ENCODE data around the gene ACP2. TPM values are rescaled to one million over a fixed set of nuclear protein-coding genes. Genes with fewer than 3 reads are reported as not detected.
A peak's percentile ranks its signal among the peaks of the same experiment; 100 is the strongest.

The ACP2 gene
- total RNA-seq, 3 donors from 2014 or later, result 39.7 to 45.2 (median 41.9) TPM

DNA sequence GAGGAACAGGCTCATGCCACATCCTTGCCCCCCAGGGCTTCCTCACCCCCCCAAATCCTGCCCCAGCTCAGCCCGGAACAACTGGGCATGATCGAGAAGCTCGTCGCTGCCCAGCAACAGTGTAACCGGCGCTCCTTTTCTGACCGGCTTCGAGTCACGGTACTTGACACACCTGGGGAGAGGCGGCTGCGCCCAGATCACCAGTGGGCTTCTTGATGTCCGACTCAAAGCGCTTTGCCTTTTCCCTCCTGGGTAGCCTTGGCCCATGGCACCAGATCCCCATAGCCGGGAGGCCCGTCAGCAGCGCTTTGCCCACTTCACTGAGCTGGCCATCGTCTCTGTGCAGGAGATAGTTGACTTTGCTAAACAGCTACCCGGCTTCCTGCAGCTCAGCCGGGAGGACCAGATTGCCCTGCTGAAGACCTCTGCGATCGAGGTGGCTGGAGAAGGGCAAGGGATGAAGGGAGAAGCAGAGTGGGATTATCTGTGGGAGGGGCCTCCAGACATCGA is 12.7 kb upstream of the ACP2 start:
- no peak overlapping the region for H3K27ac ChIP-seq
- H3K27me3 ChIP-seq, result no peaks in the 10 kb centered on the region
- peaks cover 0 to 4% of the 10 kb centered on the region in 2 donors for H3K4me1 ChIP-seq
- TF ChIP-seq POLR2AphosphoS5 (IDR thresholded peaks at IDR 0.05) (no peak), POLR2A (IDR thresholded peaks at IDR 0.05) (no peak)
- TF ChIP-seq, protein P1, sequence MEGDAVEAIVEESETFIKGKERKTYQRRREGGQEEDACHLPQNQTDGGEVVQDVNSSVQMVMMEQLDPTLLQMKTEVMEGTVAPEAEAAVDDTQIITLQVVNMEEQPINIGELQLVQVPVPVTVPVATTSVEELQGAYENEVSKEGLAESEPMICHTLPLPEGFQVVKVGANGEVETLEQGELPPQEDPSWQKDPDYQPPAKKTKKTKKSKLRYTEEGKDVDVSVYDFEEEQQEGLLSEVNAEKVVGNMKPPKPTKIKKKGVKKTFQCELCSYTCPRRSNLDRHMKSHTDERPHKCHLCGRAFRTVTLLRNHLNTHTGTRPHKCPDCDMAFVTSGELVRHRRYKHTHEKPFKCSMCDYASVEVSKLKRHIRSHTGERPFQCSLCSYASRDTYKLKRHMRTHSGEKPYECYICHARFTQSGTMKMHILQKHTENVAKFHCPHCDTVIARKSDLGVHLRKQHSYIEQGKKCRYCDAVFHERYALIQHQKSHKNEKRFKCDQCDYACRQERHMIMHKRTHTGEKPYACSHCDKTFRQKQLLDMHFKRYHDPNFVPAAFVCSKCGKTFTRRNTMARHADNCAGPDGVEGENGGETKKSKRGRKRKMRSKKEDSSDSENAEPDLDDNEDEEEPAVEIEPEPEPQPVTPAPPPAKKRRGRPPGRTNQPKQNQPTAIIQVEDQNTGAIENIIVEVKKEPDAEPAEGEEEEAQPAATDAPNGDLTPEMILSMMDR (IDR thresholded peaks at IDR 0.05), result no peak
- no peak overlapping the region for H3K4me3 ChIP-seq
- intact Hi-C loops (cut with DNase I; ENCODE audit: low total_unique reads), result no loop called here
- no peaks in the 10 kb centered on the region for H3K9me3 ChIP-seq
- no peaks in the 10 kb centered on the region for H3K36me3 ChIP-seq
- DNase-seq (ENCODE audit: low spot score in 2 of 2), result no peak

- Histone ChIP-seq H3K4me1 (peaks cover 0 to 4% of the 10 kb centered on the region in 2 donors), H3K9me3 (no peaks in the 10 kb centered on the region), H3K27me3 (no peaks in the 10 kb centered on the region), H3K27ac (no peak overlapping the region), H3K4me3 (no peak overlapping the region), H3K36me3 (no peaks in the 10 kb centered on the region)
- no peak for DNase-seq (ENCODE audit: low spot score in 2 of 2)
- TF ChIP-seq POLR2A (IDR thresholded peaks at IDR 0.05) (no peak), POLR2AphosphoS5 (IDR thresholded peaks at IDR 0.05) (no peak)
- TF ChIP-seq, protein P1 (IDR thresholded peaks at IDR 0.05), result no peak
- intact Hi-C loops (cut with DNase I; ENCODE audit: low total_unique reads), result no loop called here
Observed at GRCh38 chr11:47260366-47260765, 11.8 kb upstream of the ACP2 start.

DNA sequence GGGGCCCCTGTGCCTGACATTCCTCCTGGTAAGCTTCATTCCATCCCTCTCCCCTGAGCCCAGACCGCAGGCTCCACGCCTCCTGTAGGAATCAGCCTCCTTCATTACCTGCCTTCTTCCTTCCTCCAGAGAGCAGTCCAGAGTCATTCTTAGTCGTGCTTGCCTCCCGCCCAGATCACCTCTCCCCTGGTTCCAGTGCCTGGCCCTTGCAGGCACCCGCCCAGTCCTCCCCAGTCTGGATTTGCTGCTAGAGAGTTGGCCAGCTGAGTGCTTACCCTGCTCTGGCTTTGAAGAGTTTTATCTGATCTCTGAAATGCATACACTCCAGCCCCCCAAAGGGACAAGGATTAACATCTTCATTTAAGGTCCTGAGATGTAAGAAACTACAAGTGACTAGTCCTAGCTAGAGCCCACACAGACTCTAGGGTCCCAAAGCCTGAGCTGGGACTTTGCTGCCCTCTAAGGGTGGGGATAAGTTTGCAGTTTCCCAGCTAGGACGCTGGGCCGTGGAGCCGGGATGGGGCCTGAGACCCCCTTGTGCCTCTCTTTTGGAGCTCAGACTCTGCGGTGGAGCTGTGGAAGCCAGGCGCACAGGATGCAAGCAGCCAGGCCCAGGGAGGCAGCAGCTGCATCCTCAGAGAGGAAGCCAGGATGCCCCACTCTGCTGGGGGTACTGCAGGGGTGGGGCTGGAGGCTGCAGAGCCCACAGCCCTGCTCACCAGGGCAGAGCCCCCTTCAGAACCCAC is 10.8 kb upstream of the ACP2 start:
- Histone ChIP-seq H3K27ac (peak overlapping the region in 1 of 2 donors; percentile 96), H3K4me1 (peaks cover 0 to 4% of the 10 kb centered on the region in 2 donors), H3K36me3 (no peaks in the 10 kb centered on the region), H3K27me3 (no peaks in the 10 kb centered on the region), H3K4me3 (peak overlapping the region in 2 of 3 donors; percentile 41 to 63), H3K9me3 (no peaks in the 10 kb centered on the region)
- DNase-seq (ENCODE audit: low spot score in 2 of 2), result no peak
- intact Hi-C loops (cut with DNase I; ENCODE audit: low total_unique reads), result loop anchor here (10.0 kb wide), 1 partner anchor 75 kb away; the partner anchor contains the start of gene PACSIN3
- no peak for TF ChIP-seq POLR2AphosphoS5 (IDR thresholded peaks at IDR 0.05)
- TF ChIP-seq, protein P1 (IDR thresholded peaks at IDR 0.05), result peak; percentile 21 to 40 (median 39)
- TF ChIP-seq POLR2A (IDR thresholded peaks at IDR 0.05), result no peak

DNA sequence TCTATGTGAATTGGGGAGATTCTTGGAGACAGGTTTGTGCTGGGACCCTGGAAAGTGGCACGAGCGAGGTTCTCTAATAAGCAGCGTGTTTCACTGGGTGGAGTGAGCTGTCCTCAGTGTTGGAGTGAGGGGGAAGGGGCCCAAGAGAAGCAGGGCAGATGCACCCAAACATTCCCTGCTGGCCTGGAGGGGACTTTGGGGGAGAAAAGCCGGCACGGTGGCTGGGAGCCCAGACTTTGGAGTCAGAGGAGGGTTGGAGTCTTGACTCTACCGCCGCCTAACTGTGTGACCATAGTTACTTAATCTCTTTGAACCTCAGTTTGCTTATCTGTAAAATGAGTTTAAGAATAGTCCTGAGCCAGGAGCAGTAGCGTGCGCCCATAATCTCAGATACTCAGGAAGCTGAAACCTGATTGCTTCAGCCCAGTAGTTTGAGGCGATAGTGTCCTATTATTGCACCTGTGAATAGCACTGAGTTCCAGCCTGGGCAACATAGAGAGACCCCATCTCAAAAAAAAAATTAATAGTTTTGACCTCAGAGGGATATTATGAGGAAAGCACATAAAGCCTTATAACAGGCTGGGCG is 9.8 kb upstream of the ACP2 start:
- Histone ChIP-seq H3K27me3 (no peaks in the 10 kb centered on the region), H3K27ac (peak overlapping the region; percentile 78 to 96), H3K4me1 (peaks cover 2 to 4% of the 10 kb centered on the region in 2 donors), H3K9me3 (no peaks in the 10 kb centered on the region), H3K36me3 (no peaks in the 10 kb centered on the region), H3K4me3 (peak overlapping the region; percentile 40 to 63 (median 41))
- TF ChIP-seq POLR2AphosphoS5 (IDR thresholded peaks at IDR 0.05), result no peak
- TF ChIP-seq POLR2A (IDR thresholded peaks at IDR 0.05), result no peak
- TF ChIP-seq, protein P1 (IDR thresholded peaks at IDR 0.05), result no peak
- DNase-seq (ENCODE audit: low spot score in 2 of 2), result no peak
- intact Hi-C loops (cut with DNase I; ENCODE audit: low total_unique reads), result loop anchor here (10.0 kb wide), 1 partner anchor 74 kb away; the partner anchor contains the start of gene PACSIN3
